Measurements from ENCODE around the gene GFAP.

GFAP gene

GRCh38 chr17:44899074-44899782 lies 16.1 kb downstream of the GFAP start, which contains the start of gene EFTUD2:
EFTUD2 (minus strand) TSS chr17:44899445; CDS start chr17:44894521, 4,924 bp downstream.
- peak; percentile 83 to 86 for DNase-seq (ENCODE audit: low read depth in 2 of 2)

- no peak for DNase-seq (ENCODE audit: low read depth in 2 of 2)
These were observed 16.6 kb downstream of the GFAP start for GRCh38 chr17:44898768-44899073.

GRCh38 chr17:44894642-44895041 lies 20.7 kb downstream of the GFAP start:
- DNase-seq (ENCODE audit: low read depth in 2 of 2) = no peak

GRCh38 chr17:44892250-44892649 lies 23.1 kb downstream of the GFAP start:
- no peak for DNase-seq (ENCODE audit: low read depth in 2 of 2)

- no peak for DNase-seq (ENCODE audit: low read depth in 2 of 2)
These were observed 26.3 kb downstream of the GFAP start for GRCh38 chr17:44889003-44889402.

GRCh38 chr17:44887971-44888954 lies 27.0 kb downstream of the GFAP start:
- DNase-seq (ENCODE audit: low read depth in 2 of 2) = no peak

- no peak for DNase-seq (ENCODE audit: low read depth in 2 of 2)
These were observed 28.3 kb downstream of the GFAP start for GRCh38 chr17:44887016-44887415.

GRCh38 chr17:44884941-44885340 lies 30.4 kb downstream of the GFAP start:
- no peak for DNase-seq (ENCODE audit: low read depth in 2 of 2)

GRCh38 chr17:44881145-44881544 lies 34.2 kb downstream of the GFAP start:
- no peak for DNase-seq (ENCODE audit: low read depth in 2 of 2)

GRCh38 chr17:44880062-44880461 lies 35.2 kb downstream of the GFAP start:
- DNase-seq (ENCODE audit: low read depth in 2 of 2) = no peak

GRCh38 chr17:44879376-44879775 lies 35.9 kb downstream of the GFAP start:
- no peak for DNase-seq (ENCODE audit: low read depth in 2 of 2)

- DNase-seq (ENCODE audit: low read depth in 2 of 2) = no peak
These were observed 36.6 kb downstream of the GFAP start for GRCh38 chr17:44878627-44879221.

GRCh38 chr17:44877121-44877520 lies 38.2 kb downstream of the GFAP start:
- no peak for DNase-seq (ENCODE audit: low read depth in 2 of 2)

GRCh38 chr17:44875761-44876160 lies 39.5 kb downstream of the GFAP start:
- no peak for DNase-seq (ENCODE audit: low read depth in 2 of 2)

GRCh38 chr17:44872131-44872768 lies 43.0 kb downstream of the GFAP start:
- no peak for DNase-seq (ENCODE audit: low read depth in 2 of 2)

- DNase-seq (ENCODE audit: low read depth in 2 of 2) = no peak
These were observed 43.7 kb downstream of the GFAP start for GRCh38 chr17:44871556-44871955.

- no peak for DNase-seq (ENCODE audit: low read depth in 2 of 2)
These were observed 47.5 kb downstream of the GFAP start for GRCh38 chr17:44867841-44868240.

- DNase-seq (ENCODE audit: low read depth in 2 of 2) = no peak
These were observed 49.4 kb downstream of the GFAP start for GRCh38 chr17:44865931-44866330.

- peak; percentile 41 to 45 for DNase-seq (ENCODE audit: low read depth in 2 of 2)
These were observed 50.1 kb downstream of the GFAP start for GRCh38 chr17:44865231-44865660.

- no peak for DNase-seq (ENCODE audit: low read depth in 2 of 2)
These were observed 50.5 kb downstream of the GFAP start for GRCh38 chr17:44864831-44865230.

GRCh38 chr17:44863061-44863918 lies 52.0 kb downstream of the GFAP start:
- no peak for DNase-seq (ENCODE audit: low read depth in 2 of 2)
